ENCODE results near the gene DOC2B. TPM values are rescaled to one million over a fixed set of nuclear protein-coding genes. Genes with fewer than 3 reads are reported as not detected.

DOC2B gene
- total and polyA plus RNA-seq, 2 of the 8 experiments (the other 6 are each of a cell fraction or from before 2014, with no cell fraction given): 1.3 to 3.3 TPM

- TF ChIP-seq CHD7 (IDR thresholded peaks at IDR 0.05; ENCODE audit: insufficient replicate concordance, low read length): no peak
Measured at GRCh38 chr17:171871-172270, 9.6 kb downstream of the DOC2B start (continued).

All from H1 (cell line).